Measurements from ENCODE around the gene HECTD1. TPM values are rescaled to one million over a fixed set of nuclear protein-coding genes. Genes with fewer than 3 reads are reported as not detected.
"Not testable (repeated sequence)": the region's sequence is repeated elsewhere in the genome, so short reads cannot be mapped to it uniquely, and the experiment has no call there.

HECTD1 gene
- total RNA-seq, 1 experiment from 2014 or later: 121 TPM

DNA sequence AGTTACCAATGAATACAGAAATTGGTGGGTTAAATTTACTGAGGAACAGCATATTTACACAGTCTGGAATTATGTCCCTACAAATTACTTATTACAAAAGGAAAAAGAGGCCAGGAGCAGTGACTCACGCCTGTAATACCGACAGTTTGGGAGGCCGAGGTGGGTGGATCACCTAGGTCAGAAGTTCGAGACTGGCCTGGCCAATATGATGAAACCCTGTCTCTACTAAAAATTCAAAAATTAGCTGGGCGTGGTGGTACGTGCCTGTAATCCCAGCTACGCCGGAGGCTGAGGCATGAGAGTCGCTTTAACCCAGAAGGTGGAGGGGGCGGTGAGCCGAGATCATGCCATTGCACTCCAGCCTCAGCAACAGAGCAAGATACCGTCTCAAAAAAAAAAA is 52.6 kb downstream of the HECTD1 start:
- no peak for DNase-seq (ENCODE audit: low read depth)

DNA sequence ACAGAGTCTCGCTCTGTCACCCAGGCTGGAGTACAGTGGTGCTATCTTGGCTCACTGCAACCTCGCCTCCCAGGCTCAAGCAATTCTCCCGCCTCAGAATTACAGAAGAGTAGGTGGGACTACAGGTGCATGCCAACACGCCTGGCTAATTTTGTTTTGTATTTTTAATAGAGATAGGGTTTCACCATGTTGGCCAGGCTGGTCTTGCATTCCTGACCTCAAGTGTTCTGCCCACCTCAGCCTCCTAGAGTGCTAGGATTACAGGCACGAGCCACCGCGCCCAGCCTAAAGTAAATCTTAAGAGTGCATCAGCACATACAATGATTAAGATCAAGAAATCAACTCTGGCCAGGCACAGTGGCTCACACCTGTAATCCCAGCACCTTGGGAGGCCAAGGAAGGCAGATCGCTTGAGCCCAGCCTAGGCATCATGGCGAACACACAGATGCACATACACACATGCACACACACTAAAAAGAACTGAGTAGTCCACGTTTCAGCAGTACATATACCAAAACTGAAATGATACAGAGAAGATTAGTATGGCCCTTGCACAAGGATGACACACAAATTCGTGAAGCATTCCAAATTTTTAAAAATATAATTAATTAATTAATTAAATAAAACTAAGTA is 65.0 kb downstream of the HECTD1 start:
- DNase-seq (ENCODE audit: low read depth): no peak

DNA sequence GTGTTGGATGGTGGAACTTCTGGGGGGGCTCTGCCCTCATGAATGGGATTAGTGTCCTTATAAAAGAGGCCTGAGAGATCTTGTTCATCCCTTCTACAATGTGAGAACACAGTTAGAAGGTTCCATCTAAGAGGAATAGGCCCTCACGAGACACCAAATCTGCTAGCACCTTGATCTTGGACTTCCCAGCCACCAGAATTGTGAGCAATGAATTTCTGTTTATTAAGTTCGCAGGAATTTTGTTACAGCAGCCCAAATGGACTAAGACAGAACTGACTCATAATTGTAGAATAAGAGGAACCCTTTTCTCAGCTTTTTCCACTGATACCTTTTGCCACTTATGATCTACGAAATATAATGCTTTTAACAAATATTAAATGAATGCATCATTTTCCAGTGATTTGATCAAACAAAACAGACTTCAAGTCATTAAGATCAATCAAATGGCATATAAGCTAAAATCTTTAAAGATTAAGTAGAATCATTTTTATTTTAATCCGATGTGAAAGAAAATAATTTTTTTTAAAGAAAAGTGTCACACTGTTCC is 68.2 kb downstream of the HECTD1 start:
- no peak for DNase-seq (ENCODE audit: low read depth)

DNA sequence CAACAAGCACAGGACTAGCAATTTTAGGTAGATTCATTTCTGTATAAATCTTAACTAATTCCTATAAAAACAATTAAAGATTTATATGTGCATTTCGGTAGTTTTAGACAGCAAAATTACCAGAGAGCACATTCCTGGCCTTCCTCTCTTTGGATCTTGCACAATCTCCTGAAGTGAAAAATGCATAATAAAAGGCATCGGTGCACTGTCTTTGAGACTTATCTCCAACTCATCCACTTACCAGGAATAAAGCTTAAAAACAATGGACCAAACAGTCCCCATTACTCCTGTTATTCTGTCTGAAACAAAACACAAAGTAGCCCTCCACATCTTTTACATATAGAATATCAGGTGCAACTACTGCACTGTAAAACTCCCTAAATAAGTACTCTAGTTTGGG is 69.3 kb downstream of the HECTD1 start:
- no peak for DNase-seq (ENCODE audit: low read depth)

DNA sequence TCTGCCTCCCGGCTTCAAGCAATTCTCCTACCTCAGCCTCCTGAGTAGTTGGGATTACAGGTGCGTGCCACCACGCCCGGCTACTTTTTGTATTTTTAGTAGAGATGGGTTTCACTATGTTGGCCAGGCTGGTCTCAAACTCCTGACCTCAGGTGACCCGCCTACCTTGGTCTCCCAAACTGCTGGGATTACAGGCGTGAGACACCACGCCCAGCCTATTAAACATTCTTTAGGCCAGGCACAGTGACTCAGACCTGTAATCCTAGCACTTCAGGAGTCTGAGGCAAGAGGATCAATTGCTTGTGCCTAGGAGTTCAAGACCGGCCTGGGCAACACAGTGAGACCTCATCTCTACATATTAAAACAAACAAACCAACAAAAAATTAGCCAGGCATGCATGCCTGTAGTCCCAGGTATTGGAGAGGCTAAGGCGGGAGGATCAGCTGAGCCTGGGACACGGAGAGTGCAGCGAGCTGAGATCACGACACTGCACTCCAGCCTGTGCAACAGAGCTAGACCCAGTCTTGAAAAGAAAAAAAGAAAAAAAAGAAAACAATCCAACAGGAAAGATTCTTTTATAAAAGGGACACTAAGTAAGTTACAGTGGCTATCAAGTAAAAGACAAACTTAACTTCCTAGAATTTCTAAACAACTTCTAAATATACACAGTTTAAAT is 70.2 kb downstream of the HECTD1 start:
- DNase-seq (ENCODE audit: low read depth): no peak

DNA sequence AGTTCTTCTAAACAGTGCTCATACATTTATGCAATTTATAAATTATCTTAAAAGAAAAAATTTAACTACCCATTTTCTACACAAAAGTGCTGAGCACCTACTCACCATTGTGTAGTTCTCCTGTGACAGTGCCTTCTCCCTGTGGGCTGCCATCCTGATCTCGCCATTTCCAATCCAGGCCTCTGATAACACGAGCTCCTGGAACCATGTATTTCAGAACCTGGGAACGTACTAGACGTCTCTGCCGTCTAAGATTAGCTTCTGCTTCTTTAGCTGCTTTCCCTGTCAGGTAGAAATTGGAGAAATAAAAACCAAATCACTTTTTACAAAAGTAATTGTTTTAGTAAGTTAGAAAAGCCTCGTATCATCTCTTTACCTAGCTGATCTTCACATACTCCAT is 74.5 kb downstream of the HECTD1 start:
- DNase-seq (ENCODE audit: low read depth): no peak

DNA sequence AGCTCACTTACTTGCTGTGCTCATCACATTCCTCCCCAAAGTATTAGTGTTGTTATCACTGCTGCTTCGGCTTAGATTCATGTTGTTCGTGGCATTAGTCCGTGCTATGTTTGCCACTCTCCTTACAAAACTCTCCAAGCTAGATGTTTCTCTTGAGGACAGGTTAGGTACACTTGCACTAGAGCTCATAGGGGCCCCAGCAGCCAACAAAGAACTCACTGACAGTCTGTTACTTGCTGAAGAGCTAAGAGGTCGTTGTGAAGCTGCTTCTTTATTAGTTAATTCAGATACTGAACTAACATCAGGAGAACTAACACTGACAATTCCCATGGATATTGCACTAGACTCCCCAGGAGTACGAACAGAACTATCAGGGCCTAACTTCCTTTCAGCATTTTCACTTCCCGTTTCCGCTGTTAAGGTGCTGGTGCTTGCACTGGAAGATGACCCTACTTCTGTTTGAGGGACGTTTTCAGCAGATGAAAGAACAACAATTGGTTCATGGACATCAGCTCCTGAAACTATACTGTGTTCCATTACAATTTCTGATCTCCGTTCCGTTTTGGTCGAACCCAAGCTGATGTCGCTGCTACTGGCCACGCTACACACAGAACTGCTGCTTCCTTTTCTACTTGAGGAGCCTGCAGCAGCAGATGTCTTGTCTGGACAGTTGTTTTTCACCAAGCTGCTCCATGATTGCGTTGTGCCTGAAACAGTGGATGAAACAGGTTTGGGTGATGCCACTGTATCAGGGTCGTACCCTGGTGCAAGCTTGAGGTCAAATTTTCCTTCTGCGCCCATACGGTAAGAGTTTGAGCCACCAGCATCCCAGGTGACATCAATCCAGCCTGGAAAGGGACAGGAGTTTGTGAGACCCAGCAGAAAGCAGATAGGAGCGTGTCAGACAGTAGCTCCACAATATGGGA is 78.7 kb downstream of the HECTD1 start:
- no peak for DNase-seq (ENCODE audit: low read depth)

DNA sequence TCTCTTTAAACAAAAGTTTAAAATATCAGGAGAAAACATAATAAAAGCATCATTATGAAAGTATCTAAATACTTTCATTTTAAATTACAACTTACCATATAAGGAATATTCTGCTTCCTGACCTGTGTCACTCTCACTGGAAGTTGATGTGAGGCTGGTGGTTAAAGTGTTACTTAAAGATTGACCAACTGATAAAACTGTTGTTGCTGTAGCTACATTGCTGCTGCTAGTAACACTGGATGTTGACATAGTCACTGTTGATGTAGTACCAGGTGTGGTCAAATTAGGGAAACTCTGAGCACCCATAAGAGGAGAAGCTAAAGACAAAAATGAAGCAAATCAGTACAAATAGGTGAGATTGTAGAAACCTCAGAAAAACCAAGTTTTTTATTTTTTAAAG is 79.9 kb downstream of the HECTD1 start:
- DNase-seq (ENCODE audit: low read depth): no peak

DNA sequence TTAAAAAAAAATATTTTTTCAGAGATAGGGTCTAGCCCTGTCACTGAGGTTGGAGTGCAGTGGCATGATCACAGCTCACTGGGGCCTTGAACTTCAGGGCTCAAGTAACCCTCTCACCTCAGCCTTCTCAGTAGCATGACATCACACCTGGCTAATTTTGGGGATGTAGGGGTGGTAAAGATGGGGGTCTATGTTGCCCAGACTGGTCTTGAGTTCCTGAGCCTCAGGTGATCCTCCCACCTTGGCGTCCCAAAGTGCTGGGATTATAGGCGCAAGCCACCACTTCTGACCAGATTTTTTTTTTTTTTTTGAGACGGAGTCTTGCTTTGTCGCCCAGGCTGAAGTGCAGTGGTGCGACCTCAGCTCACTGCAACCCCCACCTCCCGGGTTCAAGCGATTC is 80.9 kb downstream of the HECTD1 start:
- DNase-seq (ENCODE audit: low read depth): no peak

DNA sequence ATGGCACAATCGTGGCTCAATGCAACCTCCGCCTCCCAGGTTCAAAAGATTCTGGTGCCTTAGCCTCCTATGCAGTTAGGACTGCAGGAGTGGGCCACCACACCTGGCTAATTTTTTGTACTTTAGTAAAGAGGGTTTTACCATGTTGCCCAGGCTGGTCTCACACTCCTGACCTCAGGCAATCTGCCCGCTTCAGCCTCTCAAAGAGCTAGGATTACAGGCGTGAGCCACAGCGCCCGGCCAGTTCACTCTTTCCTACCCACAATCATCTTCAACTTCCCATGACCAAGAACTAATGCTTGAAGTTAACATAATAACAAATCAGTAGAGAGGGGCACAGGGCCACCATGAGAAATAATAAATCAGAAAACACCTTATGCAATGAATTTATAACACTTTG is 82.4 kb downstream of the HECTD1 start:
- no peak for DNase-seq (ENCODE audit: low read depth)

DNA sequence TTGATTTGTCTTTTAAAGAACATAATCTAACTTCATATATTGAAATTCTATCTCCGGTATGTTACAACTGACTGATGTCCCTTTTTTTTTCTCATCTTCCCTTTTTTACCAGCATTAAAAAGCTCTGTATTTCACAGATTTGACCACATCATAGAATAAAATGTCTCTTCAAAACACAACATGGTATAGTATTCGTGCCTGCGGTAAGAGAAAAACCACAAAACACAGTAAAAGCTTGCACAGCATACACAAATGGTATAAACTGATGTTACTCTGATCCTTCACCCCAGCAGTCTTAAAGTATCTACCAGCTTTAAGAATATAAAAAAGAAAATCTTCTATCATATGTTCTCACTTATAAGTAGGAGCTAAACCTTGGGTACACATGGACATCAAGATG is 83.4 kb downstream of the HECTD1 start:
- no peak for DNase-seq (ENCODE audit: low read depth)

DNA sequence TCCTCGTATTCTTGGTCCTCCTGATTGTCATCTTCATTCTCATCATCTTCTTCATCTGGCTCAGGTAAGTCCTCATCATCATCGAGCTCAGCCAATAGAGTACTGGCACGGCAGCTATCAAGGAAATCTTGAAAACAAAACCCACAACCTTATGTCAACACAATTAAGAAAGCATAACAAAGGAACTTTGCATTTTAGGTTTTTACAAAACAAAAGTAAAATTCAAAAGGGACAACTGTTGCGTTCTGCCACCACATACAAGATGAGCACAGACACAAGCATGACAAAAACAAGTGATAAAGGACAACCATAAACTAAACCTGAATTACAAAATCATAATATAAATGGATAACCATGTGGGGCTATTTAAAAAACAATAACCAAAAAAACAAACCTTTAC is 84.7 kb downstream of the HECTD1 start:
- DNase-seq (ENCODE audit: low read depth): no peak

DNA sequence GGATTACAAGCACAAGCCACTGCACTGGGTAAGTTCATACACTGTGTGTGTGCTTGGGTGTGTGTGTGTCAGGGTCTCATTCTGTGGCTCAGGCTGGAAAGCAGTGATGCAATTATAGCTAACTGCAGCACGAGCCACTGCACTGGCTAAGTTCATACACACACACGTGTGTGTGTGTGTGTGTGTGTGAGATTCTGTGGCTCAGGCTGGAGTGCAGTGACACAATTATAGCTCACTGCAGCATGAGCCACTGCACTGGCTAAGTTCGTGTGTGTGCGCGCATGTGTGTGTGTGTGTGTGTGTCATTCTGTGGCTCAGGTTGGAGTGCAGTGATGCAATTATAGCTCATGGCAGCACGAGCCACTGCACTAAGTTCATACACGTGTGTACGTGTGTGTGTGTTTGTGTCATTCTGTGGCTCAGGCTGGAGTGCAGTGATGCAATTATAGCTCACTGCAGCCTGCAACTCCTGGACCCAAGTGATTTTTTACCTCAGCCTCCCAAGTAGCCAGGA is 85.4 kb downstream of the HECTD1 start:
- DNase-seq (ENCODE audit: low read depth): no peak

DNA sequence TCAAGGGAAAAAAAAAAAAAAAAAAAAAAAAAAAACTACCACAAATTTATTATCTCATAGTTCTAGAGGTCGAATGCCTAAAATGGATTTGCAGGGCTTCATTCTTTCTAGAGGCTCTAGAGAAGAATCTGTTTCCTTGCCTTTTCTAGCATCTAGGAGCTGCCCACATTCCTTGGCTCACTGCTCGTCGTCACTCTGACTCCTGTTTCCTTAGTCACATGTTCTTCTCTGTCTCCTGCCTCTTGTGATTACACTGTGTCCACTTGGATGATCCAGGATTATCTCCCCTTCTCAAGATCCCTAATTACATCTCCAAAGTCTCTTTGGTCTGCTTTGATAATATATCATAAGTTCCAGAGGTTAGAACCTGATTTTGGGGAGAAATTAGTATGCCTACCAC is 88.7 kb downstream of the HECTD1 start:
- DNase-seq (ENCODE audit: low read depth): no peak

DNA sequence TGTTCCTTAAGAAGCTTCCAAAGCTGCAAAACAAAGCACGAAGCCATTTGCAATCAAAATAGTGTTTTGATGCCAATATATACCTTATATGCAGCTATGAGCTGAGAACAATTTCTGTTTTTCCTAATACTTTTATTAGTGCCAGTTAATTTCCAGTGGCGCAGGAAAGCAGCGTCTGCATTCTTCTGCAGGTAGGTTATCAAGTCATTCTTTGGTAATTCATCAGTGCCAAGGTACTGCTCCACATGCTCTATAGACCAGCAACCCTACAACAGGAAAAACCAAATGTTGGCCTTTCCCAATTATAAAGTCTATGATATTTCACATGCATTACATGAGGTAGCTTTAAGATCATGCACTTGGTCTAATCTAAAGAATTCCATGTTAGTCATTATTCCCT is 93.8 kb downstream of the HECTD1 start:
- no peak for DNase-seq (ENCODE audit: low read depth)

DNA sequence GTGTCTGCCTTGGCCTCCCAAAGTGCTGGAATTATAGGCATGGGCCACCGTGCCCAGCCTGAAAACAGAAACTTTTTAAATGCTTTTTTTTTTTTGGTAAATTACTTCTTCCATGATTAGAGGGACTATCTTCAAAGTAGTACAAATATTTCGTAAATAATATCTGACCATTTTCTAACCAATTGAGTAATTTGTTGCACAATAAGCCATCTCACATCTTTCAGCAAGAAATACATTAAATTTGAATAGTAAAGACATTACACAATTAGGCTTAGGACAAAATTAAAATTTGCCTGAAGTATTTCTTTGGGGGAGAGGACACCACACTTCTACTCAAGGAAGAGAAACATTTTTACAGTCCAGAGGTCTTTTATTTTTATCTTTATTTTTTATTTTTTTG is 96.7 kb downstream of the HECTD1 start:
- DNase-seq (ENCODE audit: low read depth): no peak

DNA sequence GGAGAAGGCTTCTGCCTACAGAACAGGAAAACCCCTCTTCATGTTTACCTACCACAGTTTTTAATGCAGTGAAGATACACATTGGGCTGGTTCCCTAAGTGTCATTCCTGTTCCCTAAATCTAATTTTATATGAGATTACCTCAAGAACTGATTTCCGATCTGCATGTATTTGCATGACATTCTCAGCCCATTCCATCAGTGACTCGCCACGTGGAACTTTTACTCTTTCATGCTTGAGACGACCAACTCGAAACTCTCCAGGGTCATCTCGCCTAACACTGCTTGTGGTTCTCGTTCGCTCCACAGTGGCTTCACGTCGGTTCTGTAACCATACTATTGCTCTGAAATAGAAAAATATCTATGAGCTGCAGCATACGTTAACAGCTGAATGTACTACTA is 98.3 kb downstream of the HECTD1 start:
- no peak for DNase-seq (ENCODE audit: low read depth)

DNA sequence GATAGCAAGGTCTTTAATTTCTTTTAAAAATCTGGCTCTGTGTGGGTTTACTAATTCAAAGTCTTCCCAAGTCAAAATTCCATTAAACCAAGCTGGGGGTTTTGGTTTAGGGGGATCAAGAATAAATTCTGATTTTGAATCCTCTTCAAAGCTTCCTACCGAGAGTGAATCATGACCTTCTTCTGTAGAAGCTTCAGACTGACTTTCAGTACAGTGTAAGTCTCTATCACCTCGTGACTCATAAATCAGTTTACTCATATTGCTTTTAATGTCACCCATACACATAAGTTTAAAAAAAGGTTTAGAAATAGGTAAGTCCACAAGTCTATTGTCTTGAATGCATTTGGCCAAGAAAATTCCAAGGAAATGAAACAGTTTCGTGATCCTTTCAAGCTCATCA is 100.8 kb downstream of the HECTD1 start:
- no peak for DNase-seq (ENCODE audit: low read depth)

DNA sequence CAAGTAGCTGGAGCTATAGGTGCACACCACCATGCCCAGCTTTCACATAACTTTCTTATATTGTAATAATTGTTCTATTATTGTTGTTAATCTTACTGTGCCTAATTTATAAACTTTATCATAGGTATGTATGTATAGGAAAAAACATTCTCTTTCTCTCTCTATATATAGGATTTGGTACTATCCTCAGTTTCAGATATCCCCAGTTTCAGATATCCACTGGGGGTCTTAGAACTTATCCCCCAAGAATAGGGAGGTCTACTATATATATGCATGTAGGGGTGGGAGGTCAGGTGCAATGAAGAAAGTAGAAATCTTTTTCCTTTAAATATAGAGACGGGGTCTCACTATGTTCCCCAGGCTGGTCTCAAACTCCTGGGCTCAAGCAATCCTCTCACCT is 110.5 kb downstream of the HECTD1 start:
- DNase-seq (ENCODE audit: low read depth): no peak

DNA sequence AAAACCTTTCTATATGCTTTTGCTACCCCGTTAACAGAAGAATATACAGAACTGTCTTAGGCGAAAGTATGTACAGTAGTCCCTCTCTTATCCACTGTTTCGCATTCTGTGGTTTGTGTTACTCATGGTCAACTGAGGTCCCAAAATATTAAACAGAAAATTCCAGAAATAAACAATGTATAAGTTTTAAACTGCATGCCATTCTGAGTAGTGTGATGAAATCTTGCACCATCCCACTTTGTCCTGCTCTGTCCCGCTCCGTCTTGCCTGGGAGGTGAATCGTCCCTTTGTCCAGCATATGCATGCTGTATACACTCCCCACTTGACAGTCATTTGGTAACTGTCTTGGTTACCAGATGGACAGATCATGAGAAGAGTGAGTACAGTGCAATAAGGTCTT is 111.3 kb downstream of the HECTD1 start:
- no peak for DNase-seq (ENCODE audit: low read depth)

DNA sequence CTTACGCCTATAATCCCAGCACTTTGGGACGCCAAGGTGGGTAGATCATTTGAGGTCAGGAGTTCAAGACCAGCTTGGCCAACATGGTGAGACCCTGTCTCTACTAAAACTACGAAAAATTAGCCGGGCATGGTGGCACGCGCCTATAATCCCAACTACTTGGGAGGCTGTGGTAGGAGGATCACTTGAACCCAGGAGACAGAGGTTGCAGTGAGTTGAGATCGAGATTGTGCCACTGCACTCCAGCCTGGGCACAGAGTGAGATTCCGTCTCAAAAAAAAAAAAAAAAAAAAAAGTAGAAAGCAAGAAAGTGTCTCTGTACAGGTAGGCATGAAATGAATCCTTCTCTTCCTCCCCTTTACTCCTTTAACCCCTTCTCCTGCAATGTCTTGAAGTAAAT is 111.8 kb downstream of the HECTD1 start:
- not testable (repeated sequence) for DNase-seq (ENCODE audit: low read depth)

Data from Daoy (cell line).